Measurements from ENCODE around the gene ARHGEF9.

Gene ARHGEF9

DNA sequence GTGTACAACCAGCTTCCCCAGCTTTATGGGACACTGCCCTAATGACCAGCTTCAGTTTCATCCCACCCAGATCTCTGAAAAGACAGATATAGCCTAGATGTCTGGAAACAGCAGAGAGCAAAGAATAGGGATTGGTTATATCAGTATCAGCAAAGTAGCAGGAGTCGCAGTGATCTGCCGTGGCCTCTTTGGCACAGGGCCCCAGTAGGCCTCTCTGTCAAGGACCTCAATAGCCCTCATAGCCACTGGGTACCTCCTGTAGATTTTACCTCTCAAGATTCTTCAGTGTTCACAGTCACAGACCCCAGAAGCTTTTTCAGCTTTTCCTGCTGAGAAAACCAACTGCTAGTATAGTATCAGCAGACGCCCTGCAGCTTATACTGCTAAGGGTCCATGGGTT lies 104.6 kb downstream of the ARHGEF9 start:
- H3K27me3 ChIP-seq (replicated peaks; ENCODE audit: insufficient read depth, low read length) = no peaks in the 10 kb centered on the region
- H3K9ac ChIP-seq (ENCODE audit: low read length) = no peak overlapping the region
- no peaks in the 10 kb centered on the region for H3K9me2 ChIP-seq (replicated peaks; ENCODE audit: insufficient read depth, low read length)
- H3K27ac ChIP-seq (ENCODE audit: low read length) = no peak overlapping the region
- no peaks in the 10 kb centered on the region for H4K20me1 ChIP-seq (ENCODE audit: insufficient read depth, low read length)
- peaks cover 10% of the 10 kb centered on the region; the same call in 1 of the 2 replicates for H3F3A ChIP-seq (ENCODE audit: insufficient read depth, low read length)
- TF ChIP-seq EZH2 (optimal IDR thresholded peaks at IDR 0.05; ENCODE audit: low read depth, low read length) (no peak), CTCF (IDR thresholded peaks at IDR 0.05; ENCODE audit: low read length) (no peak), EZH2phosphoT487 (IDR thresholded peaks at IDR 0.05; ENCODE audit: low read length) (no peak)
- H3K4me2 ChIP-seq (ENCODE audit: low read depth, low read length) = no peak overlapping the region
- DNase-seq = no peak
- peaks cover 11% of the 10 kb centered on the region for H3K4me1 ChIP-seq (ENCODE audit: low read length)
- no peak overlapping the region for H2AFZ ChIP-seq (ENCODE audit: low read length)
- no peaks in the 10 kb centered on the region for H3K36me3 ChIP-seq (replicated peaks; ENCODE audit: insufficient read depth, low read length)
- no peaks in the 10 kb centered on the region for H3K79me2 ChIP-seq (ENCODE audit: low read length)
- H3K9me3 ChIP-seq (replicated peaks; ENCODE audit: insufficient read depth, low read length) = no peaks in the 10 kb centered on the region
- H3K4me3 ChIP-seq (ENCODE audit: low read length) = no peak overlapping the region

DNA sequence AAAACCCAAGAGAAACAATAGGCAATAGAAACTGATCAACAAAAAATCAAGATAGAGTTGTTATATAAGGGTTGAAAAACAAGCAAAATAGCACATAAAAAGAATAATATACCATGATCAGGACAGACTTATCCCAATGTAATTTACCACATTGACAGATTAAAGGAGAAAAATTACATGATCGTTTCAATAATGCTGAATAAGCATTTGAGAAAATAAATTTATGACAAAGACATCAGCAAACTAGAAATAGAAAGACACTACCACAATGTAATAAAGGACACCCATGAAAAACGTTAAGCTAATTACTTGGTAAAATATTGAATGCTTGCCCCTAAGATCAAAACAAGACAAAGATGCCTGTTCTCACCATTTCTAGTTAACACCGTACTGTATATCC lies 105.6 kb downstream of the ARHGEF9 start:
- H3K4me2 ChIP-seq (ENCODE audit: low read depth, low read length) = no peak overlapping the region
- H3K4me1 ChIP-seq (ENCODE audit: low read length) = peaks cover 16% of the 10 kb centered on the region
- H3K9me3 ChIP-seq (replicated peaks; ENCODE audit: insufficient read depth, low read length) = no peaks in the 10 kb centered on the region
- no peaks in the 10 kb centered on the region for H3K36me3 ChIP-seq (replicated peaks; ENCODE audit: insufficient read depth, low read length)
- no peaks in the 10 kb centered on the region for H4K20me1 ChIP-seq (ENCODE audit: insufficient read depth, low read length)
- peaks cover 10% of the 10 kb centered on the region; the same call in 1 of the 2 replicates for H3F3A ChIP-seq (ENCODE audit: insufficient read depth, low read length)
- no peaks in the 10 kb centered on the region for H3K27me3 ChIP-seq (replicated peaks; ENCODE audit: insufficient read depth, low read length)
- no peak overlapping the region for H3K9ac ChIP-seq (ENCODE audit: low read length)
- TF ChIP-seq EZH2phosphoT487 (IDR thresholded peaks at IDR 0.05; ENCODE audit: low read length) (no peak), CTCF (IDR thresholded peaks at IDR 0.05; ENCODE audit: low read length) (no peak), EZH2 (optimal IDR thresholded peaks at IDR 0.05; ENCODE audit: low read depth, low read length) (no peak)
- no peak overlapping the region for H2AFZ ChIP-seq (ENCODE audit: low read length)
- no peak overlapping the region for H3K27ac ChIP-seq (ENCODE audit: low read length)
- no peaks in the 10 kb centered on the region for H3K79me2 ChIP-seq (ENCODE audit: low read length)
- H3K4me3 ChIP-seq (ENCODE audit: low read length) = no peak overlapping the region
- no peak for DNase-seq
- H3K9me2 ChIP-seq (replicated peaks; ENCODE audit: insufficient read depth, low read length) = no peaks in the 10 kb centered on the region

GRCh38 chrX:63675716-63676115 lies 109.3 kb downstream of the ARHGEF9 start:
- peak overlapping the region; percentile 19 for H3K4me2 ChIP-seq (ENCODE audit: low read depth, low read length)
- no peaks in the 10 kb centered on the region for H4K20me1 ChIP-seq (ENCODE audit: insufficient read depth, low read length)
- DNase-seq = peak; percentile 35

More at GRCh38 chrX:63675716-63676115, 109.3 kb downstream of the ARHGEF9 start:
- Histone ChIP-seq H3K27ac (ENCODE audit: low read length) (peak overlapping the region; percentile 13; the same call in 1 of the 2 replicates), H3K9me2 (replicated peaks; ENCODE audit: insufficient read depth, low read length) (no peaks in the 10 kb centered on the region), H3K27me3 (replicated peaks; ENCODE audit: insufficient read depth, low read length) (no peaks in the 10 kb centered on the region), H3F3A (ENCODE audit: insufficient read depth, low read length) (peaks cover 10% of the 10 kb centered on the region; the same call in 1 of the 2 replicates), H3K9ac (ENCODE audit: low read length) (no peak overlapping the region), H3K4me3 (ENCODE audit: low read length) (no peak overlapping the region), H3K4me1 (ENCODE audit: low read length) (peaks cover 16% of the 10 kb centered on the region), H3K36me3 (replicated peaks; ENCODE audit: insufficient read depth, low read length) (no peaks in the 10 kb centered on the region), H2AFZ (ENCODE audit: low read length) (no peak overlapping the region), H3K79me2 (ENCODE audit: low read length) (no peaks in the 10 kb centered on the region), H3K9me3 (replicated peaks; ENCODE audit: insufficient read depth, low read length) (no peaks in the 10 kb centered on the region)
- TF ChIP-seq EZH2phosphoT487 (IDR thresholded peaks at IDR 0.05; ENCODE audit: low read length) (no peak), CTCF (IDR thresholded peaks at IDR 0.05; ENCODE audit: low read length) (no peak), EZH2 (optimal IDR thresholded peaks at IDR 0.05; ENCODE audit: low read depth, low read length) (no peak)
